Esophagus muscularis mucosa (tissue), 4 donors: ENCODE results near the gene KLKB1.

Experiments used
- EP300 ChIP-seq: sonication (generic); formaldehyde crosslinking; IDR thresholded peaks from one replicate; pipeline ENCODE4 v1.6.1; 2017; ENCODE audit warnings: antibody characterized with exemption
- POLR2AphosphoS5 ChIP-seq, 2 donors: sonication (generic); formaldehyde crosslinking; IDR thresholded peaks; one replicate each; pipeline ENCODE4 v1.6.1; 2017; ENCODE audit warnings: antibody characterized with exemption in 2 of 2
- TF ChIP-seq, protein P1 (sequence below), 3 experiments: fragments of 200-600 bp in 2 of 3; fragments of 450-650 bp in 1 of 3; sonication (generic) in 2 of 3; IDR thresholded peaks; one replicate each; pipeline ENCODE4 v1.5.1; 2017 to 2019; ENCODE audit warnings: antibody characterized with exemption in 3 of 3, mild to moderate bottlenecking in 2 of 3, moderate library complexity in 1 of 3

DNA sequence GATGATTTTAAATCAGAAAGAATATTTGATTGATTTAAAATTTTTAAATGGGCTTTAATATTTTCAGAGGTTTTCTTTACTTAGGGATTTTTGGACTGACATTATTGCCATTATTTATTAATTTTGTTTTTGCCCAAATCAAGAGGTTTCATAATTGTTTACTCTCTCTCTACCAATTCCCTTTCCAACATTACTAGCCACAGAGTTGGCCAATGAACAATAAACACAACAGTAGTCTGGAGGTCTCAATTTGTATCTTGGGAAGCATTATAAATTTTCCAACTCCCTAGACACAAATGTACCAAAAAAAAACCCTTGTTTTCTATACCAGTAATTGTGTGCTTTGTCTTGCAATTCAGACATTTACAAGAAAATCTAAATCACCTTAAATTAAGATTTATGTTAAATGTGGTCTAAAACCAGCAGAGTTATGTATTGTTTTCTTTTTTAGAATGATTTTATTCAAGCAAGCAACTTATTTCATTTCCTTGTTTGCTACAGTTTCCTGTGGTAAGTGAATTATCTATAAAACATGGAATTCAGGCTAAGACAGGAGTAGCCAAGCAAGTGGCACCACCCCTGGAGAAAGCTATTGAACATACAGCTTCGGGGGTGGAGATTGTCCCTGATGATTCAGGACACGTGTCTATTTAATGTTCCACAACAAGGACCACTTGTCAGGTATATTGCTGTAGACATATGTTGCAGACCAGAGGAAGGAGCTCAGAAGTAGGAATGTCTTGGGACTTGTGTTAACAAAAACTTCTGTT is 622 bp downstream of the KLKB1 start:
- TF ChIP-seq, protein P1, sequence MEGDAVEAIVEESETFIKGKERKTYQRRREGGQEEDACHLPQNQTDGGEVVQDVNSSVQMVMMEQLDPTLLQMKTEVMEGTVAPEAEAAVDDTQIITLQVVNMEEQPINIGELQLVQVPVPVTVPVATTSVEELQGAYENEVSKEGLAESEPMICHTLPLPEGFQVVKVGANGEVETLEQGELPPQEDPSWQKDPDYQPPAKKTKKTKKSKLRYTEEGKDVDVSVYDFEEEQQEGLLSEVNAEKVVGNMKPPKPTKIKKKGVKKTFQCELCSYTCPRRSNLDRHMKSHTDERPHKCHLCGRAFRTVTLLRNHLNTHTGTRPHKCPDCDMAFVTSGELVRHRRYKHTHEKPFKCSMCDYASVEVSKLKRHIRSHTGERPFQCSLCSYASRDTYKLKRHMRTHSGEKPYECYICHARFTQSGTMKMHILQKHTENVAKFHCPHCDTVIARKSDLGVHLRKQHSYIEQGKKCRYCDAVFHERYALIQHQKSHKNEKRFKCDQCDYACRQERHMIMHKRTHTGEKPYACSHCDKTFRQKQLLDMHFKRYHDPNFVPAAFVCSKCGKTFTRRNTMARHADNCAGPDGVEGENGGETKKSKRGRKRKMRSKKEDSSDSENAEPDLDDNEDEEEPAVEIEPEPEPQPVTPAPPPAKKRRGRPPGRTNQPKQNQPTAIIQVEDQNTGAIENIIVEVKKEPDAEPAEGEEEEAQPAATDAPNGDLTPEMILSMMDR (IDR thresholded peaks at IDR 0.05) = no peak
- TF ChIP-seq EP300 = no peak
- no peak for TF ChIP-seq POLR2AphosphoS5 (IDR thresholded peaks at IDR 0.05)
